Immature natural killer cell (primary cell): Measurements from ENCODE around the gene LMX1B. TPM values are rescaled to one million over a fixed set of nuclear protein-coding genes. Genes with fewer than 3 reads are reported as not detected.

Experiments used
- DNase-seq, 3 donors: peaks; one replicate each; pipeline ENCODE4 v3.0.0; 2022; ENCODE audit warnings: mixed read lengths in 1 of 3
- H3K27ac Mint-ChIP-seq, 6 donors: one replicate each; pipeline ENCODE4 v1.8.0; 2020; ENCODE audit warnings: mixed read lengths in 6 of 6, mild to moderate bottlenecking in 5 of 6, inconsistent platforms in 4 of 6, moderate library complexity in 3 of 6
- H3K27me3 Mint-ChIP-seq, 3 donors: one replicate each; pipeline ENCODE4 v1.8.0; 2020 to 2021; ENCODE audit warnings: low read depth in 3 of 3, mild to moderate bottlenecking in 3 of 3, mixed read lengths in 3 of 3, moderate library complexity in 3 of 3, inconsistent platforms in 1 of 3
- H3K36me3 Mint-ChIP-seq, 3 donors: one replicate each; pipeline ENCODE4 v1.8.0; 2020; ENCODE audit warnings: mixed read lengths in 3 of 3, inconsistent platforms in 2 of 3, mild to moderate bottlenecking in 2 of 3
- H3K4me1 Mint-ChIP-seq, 2 donors: one replicate each; pipeline ENCODE4 v1.8.0; 2020; ENCODE audit warnings: inconsistent platforms in 2 of 2, mild to moderate bottlenecking in 2 of 2, mixed read lengths in 2 of 2, moderate library complexity in 1 of 2
- H3K4me3 Mint-ChIP-seq, 5 donors: one replicate each; pipeline ENCODE4 v1.8.0; 2020; ENCODE audit warnings: mild to moderate bottlenecking in 5 of 5, mixed read lengths in 5 of 5, inconsistent platforms in 3 of 5, moderate library complexity in 3 of 5
- H3K9me3 Mint-ChIP-seq, 6 donors: one replicate each; pipeline ENCODE4 v1.8.0; 2020; ENCODE audit warnings: mild to moderate bottlenecking in 6 of 6, mixed read lengths in 6 of 6, inconsistent platforms in 4 of 6, moderate library complexity in 3 of 6
- polyA plus RNA-seq, 3 donors: library from polyadenylated mRNA; unstranded; fragments of 300-500 nt; fragmentation: Illumina TruSeq; gene quantifications; one replicate each; pipeline ENCODE4 v1.2.3, GENCODE V29; 2021

Gene LMX1B
- polyA plus RNA-seq, 3 donors from 2014 or later, result not detected

DNA sequence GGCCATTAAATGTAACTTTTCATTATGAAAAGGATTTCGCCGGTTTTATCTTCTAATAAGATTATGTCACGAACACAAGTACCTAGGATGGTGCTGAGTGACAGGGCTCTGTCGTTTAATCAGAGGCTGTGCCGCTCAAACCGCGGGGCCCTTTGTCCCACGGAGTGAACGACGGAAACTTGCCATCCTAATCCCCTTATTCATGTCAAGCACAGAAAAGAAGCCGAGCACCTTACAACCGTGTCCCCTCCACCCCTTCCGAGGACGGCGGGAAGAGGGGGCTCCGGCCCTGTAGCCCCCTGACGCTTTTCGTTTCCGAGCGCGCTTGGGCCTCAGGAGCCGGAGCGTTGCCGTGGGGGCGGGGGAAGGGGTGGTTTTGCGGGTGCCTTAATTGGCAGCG, 11.2 kb downstream of the LMX1B start:
- no peak for DNase-seq
- Mint-ChIP-seq H3K27ac (peak overlapping the region in 2 of 6 donors; percentile 37 to 73), H3K4me1 (peaks cover 17 to 30% of the 10 kb centered on the region in 2 donors), H3K36me3 (no peaks in the 10 kb centered on the region), H3K27me3 (peaks cover 45 to 68% (median 68%) of the 10 kb centered on the region in 3 donors), H3K4me3 (peak overlapping the region; percentile 63 to 93 (median 87)), H3K9me3 (no peaks in the 10 kb centered on the region)

DNA sequence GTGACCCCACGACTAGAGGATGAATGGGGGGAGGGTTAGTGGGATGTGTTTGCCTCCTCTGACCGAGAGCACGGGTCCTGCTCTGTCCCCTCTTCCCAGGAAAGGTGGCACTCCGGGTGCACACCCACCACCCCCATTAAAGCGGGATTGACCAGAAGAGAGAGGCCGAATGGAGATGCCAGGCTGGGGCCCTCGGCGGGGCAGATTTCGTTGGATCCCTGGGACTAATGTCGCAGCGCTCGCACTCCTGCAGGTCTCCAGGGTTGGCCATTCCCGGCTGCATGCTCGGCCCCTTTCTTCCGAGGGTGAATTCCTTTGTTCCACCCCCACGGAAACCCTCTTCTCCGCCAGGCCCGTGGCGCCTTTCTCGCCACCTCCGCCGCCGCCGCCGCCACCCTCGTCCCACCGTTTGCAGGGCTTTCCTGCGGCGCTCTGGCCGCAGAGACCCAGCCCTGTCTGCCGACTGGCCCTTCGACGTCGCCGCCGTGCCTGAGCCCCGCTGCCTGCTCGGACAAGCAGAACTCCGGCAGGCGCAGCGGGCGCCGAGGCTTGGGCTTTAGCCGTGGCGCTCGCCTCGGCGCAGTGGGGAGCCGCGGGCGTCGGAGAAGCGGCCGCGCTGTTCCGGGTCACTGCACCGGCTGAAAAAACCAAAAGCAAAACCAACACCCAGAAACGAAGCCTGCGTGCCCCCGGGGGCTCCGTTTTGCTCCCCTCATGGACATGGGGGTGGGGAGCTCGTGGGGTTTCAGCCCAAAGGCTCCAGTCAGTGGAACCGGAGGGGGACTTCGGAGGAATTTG, 11.8 kb downstream of the LMX1B start:
- H3K4me3 Mint-ChIP-seq, result peak overlapping the region; percentile 75 to 93 (median 88)
- H3K36me3 Mint-ChIP-seq, result no peaks in the 10 kb centered on the region
- peak; percentile 45 to 56 (median 54) for DNase-seq
- H3K4me1 Mint-ChIP-seq, result peaks cover 17 to 30% of the 10 kb centered on the region in 2 donors
- H3K27me3 Mint-ChIP-seq, result peaks cover 40 to 65% (median 65%) of the 10 kb centered on the region in 3 donors
- H3K9me3 Mint-ChIP-seq, result no peaks in the 10 kb centered on the region
- H3K27ac Mint-ChIP-seq, result peak overlapping the region in 1 of 6 donors; percentile 78

DNA sequence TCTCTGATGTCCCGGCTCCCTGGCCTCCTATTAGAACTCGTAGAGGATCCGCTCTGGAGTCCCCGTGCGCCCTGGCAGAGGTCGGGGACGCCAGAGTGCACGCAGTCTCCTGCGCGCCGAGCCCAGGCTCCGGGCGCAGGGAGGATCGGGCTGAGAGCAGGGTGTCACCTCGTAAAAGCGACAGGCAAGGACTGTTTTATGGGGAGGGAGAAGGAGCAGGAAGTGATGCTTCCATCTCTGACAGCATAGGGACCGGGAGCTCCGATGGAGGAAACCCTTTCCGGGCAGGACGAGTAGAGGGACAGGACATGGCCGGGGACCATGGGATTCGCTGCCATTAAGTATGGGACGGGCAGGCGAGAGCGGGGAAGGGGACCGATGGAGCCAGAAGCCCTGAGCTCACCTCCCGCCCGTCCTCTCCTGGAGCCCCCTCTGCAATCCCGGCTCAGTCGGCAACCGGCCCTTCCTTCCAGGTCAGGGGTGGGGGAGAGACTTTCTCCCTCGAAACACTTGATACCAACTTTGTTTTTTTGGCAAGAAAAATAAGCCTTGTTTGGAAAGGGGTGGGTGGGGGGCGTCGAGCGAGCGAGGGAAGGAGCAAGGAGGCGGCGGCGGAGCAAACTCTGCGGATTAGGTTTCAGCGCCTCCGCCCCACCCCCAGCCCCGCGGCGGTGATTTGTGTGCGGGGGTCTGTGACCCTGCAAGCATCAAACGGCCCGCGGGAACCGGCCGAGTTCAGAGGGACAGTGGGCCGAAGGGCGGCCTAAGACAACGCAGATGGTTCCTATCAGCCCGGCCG, 12.6 kb downstream of the LMX1B start:
- H3K27ac Mint-ChIP-seq, result peak overlapping the region in 3 of 6 donors; percentile 50 to 79 (median 78)
- DNase-seq, result no peak
- no peaks in the 10 kb centered on the region for H3K36me3 Mint-ChIP-seq
- peaks cover 40 to 63% (median 62%) of the 10 kb centered on the region in 3 donors for H3K27me3 Mint-ChIP-seq
- H3K4me1 Mint-ChIP-seq, result peaks cover 17 to 30% of the 10 kb centered on the region in 2 donors
- no peaks in the 10 kb centered on the region for H3K9me3 Mint-ChIP-seq
- peak overlapping the region; percentile 75 to 93 (median 88) for H3K4me3 Mint-ChIP-seq

DNA sequence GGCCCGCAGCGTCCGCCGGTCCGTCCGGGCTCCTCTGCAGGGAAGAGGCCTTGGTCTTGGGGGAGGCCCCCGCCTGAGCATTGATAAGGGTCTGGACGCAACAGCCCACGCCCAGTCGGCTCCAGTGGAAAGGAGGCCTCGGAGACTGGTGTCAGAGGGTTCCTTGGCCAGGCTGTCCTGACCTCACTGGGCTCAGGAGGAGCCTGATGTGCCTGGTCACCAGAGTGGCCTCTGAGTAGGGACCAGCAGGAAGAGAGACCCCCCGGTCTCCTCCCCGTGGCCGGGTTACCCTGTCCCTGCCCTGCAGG, 13.2 kb downstream of the LMX1B start:
- Mint-ChIP-seq H3K27me3 (peaks cover 35 to 64% (median 59%) of the 10 kb centered on the region in 3 donors), H3K9me3 (no peaks in the 10 kb centered on the region), H3K4me3 (peak overlapping the region in 3 of 5 donors; percentile 61 to 74 (median 63)), H3K4me1 (peaks cover 17 to 25% of the 10 kb centered on the region in 2 donors), H3K27ac (no peak overlapping the region), H3K36me3 (no peaks in the 10 kb centered on the region)
- no peak for DNase-seq

DNA sequence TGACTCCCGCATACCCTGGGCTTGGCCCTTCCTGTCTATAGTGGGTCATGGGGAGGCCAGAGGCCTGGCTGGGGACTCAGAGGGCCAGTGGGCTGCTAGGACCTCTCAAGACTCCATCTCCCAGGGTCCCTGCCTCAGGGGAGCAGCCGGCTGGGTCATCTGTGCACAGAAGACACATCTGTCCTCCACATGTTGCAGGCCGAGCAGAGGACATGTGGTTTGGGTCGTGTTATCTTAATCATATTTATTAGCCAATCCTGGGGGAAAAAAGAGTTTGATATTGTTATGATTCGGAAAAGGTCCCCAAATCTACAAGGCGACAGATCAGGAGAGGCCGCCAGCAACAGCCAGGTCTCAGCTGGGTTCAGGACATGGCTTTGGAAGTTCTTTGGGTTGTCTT, 14.4 kb downstream of the LMX1B start:
- peak overlapping the region in 1 of 6 donors; percentile 23 for H3K27ac Mint-ChIP-seq
- no peak overlapping the region for H3K4me3 Mint-ChIP-seq
- H3K27me3 Mint-ChIP-seq, result peaks cover 33 to 57% (median 54%) of the 10 kb centered on the region in 3 donors
- H3K9me3 Mint-ChIP-seq, result no peaks in the 10 kb centered on the region
- no peaks in the 10 kb centered on the region for H3K36me3 Mint-ChIP-seq
- no peak for DNase-seq
- peaks cover 17 to 24% of the 10 kb centered on the region in 2 donors for H3K4me1 Mint-ChIP-seq

DNA sequence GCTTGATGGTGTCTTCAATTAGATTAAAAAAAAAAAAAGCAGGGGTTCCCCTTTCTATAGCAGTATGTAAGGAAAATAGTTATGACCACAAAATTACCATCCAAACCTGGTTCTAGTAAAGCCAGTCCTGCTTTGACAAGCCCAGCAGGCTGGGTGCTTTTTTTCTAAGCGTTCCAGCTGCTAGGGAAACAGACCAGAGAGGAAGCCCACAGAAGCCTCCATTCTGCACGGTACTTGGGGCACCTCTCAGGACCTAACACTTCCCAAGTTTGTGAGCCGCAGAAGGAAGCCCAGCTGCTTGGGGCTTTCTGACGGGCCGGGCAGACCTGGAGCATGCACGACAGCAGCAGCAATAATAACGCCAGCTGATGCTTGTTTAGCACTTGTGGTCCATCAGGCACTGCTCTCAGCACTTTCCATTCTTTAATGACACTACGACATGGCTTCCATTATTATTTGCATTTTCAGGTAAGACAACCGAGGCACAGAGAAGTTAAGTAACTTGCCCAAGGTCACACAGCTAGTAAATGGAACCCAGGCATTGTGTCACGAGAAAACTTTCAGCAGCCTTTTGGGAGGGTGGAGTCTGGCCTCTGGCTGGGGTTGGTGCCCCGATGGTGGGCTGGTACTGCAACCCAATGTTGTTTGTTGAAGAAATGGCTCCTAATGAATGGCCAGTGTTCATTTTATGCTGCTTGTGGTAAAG, 15.4 kb downstream of the LMX1B start:
- Mint-ChIP-seq H3K27me3 (peaks cover 28 to 52% (median 51%) of the 10 kb centered on the region in 3 donors), H3K4me3 (no peak overlapping the region), H3K4me1 (peaks cover 17 to 24% of the 10 kb centered on the region in 2 donors), H3K36me3 (no peaks in the 10 kb centered on the region), H3K9me3 (no peaks in the 10 kb centered on the region), H3K27ac (no peak overlapping the region)
- no peak for DNase-seq

DNA sequence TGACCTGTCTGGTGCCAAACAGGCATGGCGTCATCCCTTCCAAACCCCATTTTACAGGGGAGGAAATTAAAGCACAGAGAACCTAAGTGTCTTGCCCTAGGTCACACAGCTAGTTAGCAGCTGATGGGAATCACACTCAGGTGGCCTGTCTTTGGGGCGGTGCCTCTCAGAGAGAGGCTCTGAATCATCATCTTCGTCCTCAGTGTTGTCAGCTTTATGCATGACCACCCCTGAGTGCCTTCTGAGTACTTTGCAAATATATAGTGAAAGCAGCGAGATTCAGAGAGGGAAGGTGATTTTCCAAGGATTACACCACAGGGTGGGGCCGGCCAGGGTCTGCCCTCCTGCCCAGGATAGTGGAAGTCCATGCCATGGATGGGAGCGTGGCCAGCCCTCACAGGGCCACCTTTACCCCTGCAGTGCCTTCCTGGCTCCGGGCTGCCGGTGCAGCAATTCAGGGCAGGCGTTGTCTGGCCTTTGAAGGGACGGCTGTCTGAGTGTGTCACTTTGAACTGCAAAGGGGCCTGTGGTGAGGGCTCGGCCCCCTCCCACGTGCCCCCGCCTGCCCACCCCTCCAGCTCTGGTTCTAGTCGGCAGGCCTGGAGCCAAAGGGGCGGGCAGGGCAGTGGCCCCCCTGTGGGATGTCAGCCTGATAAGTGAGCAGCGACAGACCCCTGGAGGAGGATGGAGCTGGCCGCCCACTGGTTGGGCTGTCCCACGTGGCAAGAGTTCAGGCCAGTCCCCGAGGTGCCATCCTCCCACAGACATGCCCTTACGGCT, 16.9 kb downstream of the LMX1B start:
- DNase-seq, result no peak
- Mint-ChIP-seq H3K4me3 (no peak overlapping the region), H3K36me3 (no peaks in the 10 kb centered on the region), H3K27ac (no peak overlapping the region), H3K9me3 (no peaks in the 10 kb centered on the region), H3K27me3 (peaks cover 22 to 41% (median 39%) of the 10 kb centered on the region in 3 donors), H3K4me1 (peaks cover 20 to 27% of the 10 kb centered on the region in 2 donors)

DNA sequence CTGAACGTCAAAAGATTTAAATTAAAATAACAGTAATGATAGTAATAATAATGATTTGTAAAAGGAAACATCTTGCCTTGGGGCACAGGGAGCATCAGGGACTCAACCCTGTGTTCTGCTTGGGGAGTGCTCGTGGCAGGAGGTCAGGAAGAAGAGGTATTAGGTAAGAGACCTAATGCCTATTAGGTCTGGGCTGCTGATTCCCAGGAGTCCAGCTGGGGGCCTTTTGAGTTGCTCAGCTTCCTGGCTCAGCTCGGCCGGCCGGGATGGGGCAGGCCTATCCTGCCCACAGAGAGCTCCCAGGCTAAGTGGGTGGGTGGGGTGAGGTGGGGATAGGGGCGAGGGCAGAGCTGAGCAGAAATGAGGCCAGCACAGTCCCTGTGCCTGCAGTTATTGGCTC, 17.5 kb downstream of the LMX1B start:
- Mint-ChIP-seq H3K27me3 (peaks cover 16 to 39% (median 34%) of the 10 kb centered on the region in 3 donors), H3K27ac (no peak overlapping the region), H3K9me3 (no peaks in the 10 kb centered on the region), H3K4me3 (no peak overlapping the region), H3K36me3 (no peaks in the 10 kb centered on the region), H3K4me1 (peaks cover 21 to 27% of the 10 kb centered on the region in 2 donors)
- DNase-seq, result no peak

DNA sequence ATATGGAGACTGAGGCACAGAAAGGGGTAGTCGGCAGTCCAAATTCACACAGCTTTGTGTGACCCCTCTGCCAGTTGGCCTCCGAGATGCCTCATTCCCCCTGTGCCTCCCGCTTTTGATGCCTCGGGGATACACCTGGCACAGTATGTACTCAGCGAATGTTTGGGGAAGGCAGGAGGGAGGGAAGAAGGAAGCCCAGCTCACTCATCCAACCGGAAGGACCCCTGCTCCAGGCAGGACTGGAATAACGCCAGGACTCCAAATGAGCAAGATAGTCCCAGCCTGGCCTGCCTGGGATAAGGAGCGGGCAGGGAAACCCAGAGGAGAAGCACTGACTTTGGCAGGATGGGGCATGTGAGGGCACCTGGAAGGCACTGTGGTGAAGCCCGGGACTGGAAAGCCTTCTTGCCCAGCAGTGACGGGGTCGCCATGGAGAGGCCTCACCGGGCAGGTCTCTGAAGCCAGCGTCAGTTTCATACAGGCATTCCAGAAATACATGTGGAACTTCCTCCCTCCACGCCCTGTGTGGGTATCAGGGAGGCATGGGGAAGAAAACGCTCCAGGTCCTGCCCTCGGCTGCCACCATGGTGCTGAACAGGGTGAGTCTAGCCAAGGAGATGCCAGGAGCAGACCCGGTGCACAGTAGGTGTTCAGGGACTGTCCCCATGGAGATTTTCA, 20.3 kb downstream of the LMX1B start:
- H3K4me1 Mint-ChIP-seq, result peaks cover 40 to 43% of the 10 kb centered on the region in 2 donors
- H3K27me3 Mint-ChIP-seq, result peaks cover 18 to 37% (median 31%) of the 10 kb centered on the region in 3 donors
- no peak for DNase-seq
- no peak overlapping the region for H3K27ac Mint-ChIP-seq
- no peaks in the 10 kb centered on the region for H3K36me3 Mint-ChIP-seq
- H3K4me3 Mint-ChIP-seq, result no peak overlapping the region
- peaks cover 0 to 4% (median 0%) of the 10 kb centered on the region in 6 donors for H3K9me3 Mint-ChIP-seq

DNA sequence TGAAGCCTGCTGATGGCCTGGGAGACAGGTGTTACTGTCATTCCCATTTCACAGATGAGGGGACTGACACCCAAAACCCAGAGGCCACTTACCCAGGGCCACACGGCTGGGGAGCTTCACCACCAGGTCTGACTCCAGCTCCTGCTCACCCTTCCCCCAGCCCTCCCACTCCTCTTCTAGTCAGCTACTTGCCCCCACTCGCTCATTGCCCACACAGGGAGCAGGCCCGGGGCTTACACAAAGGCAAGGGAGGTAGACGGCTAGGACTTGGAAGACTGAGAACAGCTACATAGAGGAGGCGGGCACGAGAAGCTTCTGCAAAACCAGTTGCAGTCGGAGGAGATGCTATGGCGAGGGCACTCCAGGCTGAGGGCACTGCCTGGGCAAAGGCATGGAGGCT, 21.3 kb downstream of the LMX1B start:
- Mint-ChIP-seq H3K27me3 (peaks cover 18 to 31% (median 27%) of the 10 kb centered on the region in 3 donors), H3K36me3 (no peaks in the 10 kb centered on the region), H3K27ac (peak overlapping the region; percentile 87 to 99 (median 91)), H3K9me3 (peaks cover 0 to 4% (median 0%) of the 10 kb centered on the region in 6 donors), H3K4me1 (peaks cover 43 to 49% of the 10 kb centered on the region in 2 donors), H3K4me3 (peak overlapping the region in 3 of 5 donors; percentile 71 to 79 (median 75))
- no peak for DNase-seq

DNA sequence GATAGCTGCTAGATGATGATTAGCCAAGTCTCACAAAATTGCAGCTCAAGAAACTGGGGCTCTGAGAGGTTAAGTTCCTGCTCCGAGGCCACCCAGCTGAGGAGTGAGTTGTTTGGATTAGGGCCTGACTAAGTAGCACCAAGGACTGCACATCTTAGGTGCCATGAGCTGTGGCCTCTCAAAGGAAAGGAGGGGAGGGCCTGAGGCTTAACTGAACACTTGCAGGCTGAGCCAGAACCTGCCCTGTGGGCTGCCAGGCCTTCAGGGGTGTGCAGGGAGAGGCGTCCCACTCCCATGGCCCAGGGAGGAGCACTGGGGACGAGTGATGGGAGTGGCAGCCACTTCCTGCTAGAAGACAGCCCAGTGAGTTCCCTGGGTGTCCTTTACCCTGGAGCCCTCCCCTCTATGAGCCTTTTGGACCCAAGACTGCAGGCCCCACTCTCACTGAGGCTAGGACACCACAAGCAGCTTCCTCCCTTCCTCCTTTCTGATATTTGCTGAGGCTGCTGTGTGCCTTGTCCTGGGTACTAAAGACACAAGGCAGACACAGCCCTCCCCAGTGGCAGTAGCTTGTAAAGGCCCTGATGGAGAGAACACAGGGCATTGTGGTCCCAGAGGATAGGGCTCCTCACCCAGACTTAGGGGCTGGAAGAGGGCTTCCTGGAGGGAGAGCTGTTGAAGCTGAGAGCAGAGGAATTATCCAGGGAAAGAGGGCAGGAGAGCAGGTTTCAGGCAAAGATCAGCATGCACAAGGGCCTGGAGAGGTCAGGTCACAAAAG, 22.1 kb downstream of the LMX1B start:
- H3K36me3 Mint-ChIP-seq, result no peaks in the 10 kb centered on the region
- peak overlapping the region; percentile 67 to 79 (median 74) for H3K4me3 Mint-ChIP-seq
- peaks cover 18 to 30% (median 27%) of the 10 kb centered on the region in 3 donors for H3K27me3 Mint-ChIP-seq
- H3K9me3 Mint-ChIP-seq, result peaks cover 0 to 4% (median 0%) of the 10 kb centered on the region in 6 donors
- peak; percentile 60 to 69 (median 66) for DNase-seq
- peaks cover 43 to 49% of the 10 kb centered on the region in 2 donors for H3K4me1 Mint-ChIP-seq
- peak overlapping the region; percentile 87 to 99 (median 91) for H3K27ac Mint-ChIP-seq
